Smooth muscle cell (in vitro differentiated cells): ENCODE measurements around the gene COX19. TPM values are rescaled to one million over a fixed set of nuclear protein-coding genes. Genes with fewer than 3 reads are reported as not detected.

Experiments used
- DNase-seq: peaks from one replicate; lab custom pipeline; 2025; ENCODE audit not compliant: unreplicated experiment; lab: John Stamatoyannopoulos, UW
- H2AFZ ChIP-seq: fragments of 200-600 bp; sonication (generic); 2 replicates; pipeline ENCODE4 v1.6.0; 2016; ENCODE audit warnings: antibody characterized with exemption, low read depth, mild to moderate bottlenecking
- H3F3A ChIP-seq: fragments of 200-600 bp; sonication (generic); 2 replicates; pipeline ENCODE4 v1.6.0; 2017; ENCODE audit warnings: antibody characterized with exemption, low read depth
- H3K27ac ChIP-seq: fragments of 200-600 bp; sonication (generic); 2 replicates; pipeline ENCODE4 v1.5.1; 2016; ENCODE audit warnings: low read depth, mild to moderate bottlenecking
- H3K27me3 ChIP-seq: fragments of 200-600 bp; sonication (generic); 2 replicates; pipeline ENCODE4 v1.6.1; 2016; ENCODE audit warnings: low read depth, mild to moderate bottlenecking
- H3K36me3 ChIP-seq: fragments of 200-600 bp; sonication (generic); 2 replicates; pipeline ENCODE4 v1.5.1; 2016; ENCODE audit warnings: low read depth
- H3K4me1 ChIP-seq: fragments of 200-600 bp; sonication (generic); 2 replicates; pipeline ENCODE4 v1.5.1; 2016; ENCODE audit warnings: low read depth
- H3K4me2 ChIP-seq: fragments of 200-600 bp; sonication (generic); 2 replicates; pipeline ENCODE4 v1.6.0; 2016; ENCODE audit warnings: mild to moderate bottlenecking
- H3K4me3 ChIP-seq: fragments of 200-600 bp; sonication (generic); 2 replicates; pipeline ENCODE4 v1.5.1; 2016; ENCODE audit warnings: mild to moderate bottlenecking
- H3K79me2 ChIP-seq: fragments of 200-600 bp; sonication (generic); 2 replicates; pipeline ENCODE4 v1.6.0; 2016; ENCODE audit warnings: low read depth, mild to moderate bottlenecking
- H3K9ac ChIP-seq: fragments of 200-600 bp; sonication (generic); 2 replicates; pipeline ENCODE4 v1.6.0; 2016; ENCODE audit warnings: low read depth
- H3K9me3 ChIP-seq: fragments of 200-600 bp; sonication (generic); replicated peaks from 2 replicates; pipeline ENCODE4 v1.5.1; 2016; ENCODE audit warnings: low read depth
- H4K20me1 ChIP-seq: fragments of 200-600 bp; sonication (generic); 2 replicates; pipeline ENCODE4 v1.6.0; 2016; ENCODE audit warnings: low read depth
- CTCF ChIP-seq: fragments of 200-600 bp; sonication (generic); IDR thresholded peaks from 2 replicates; pipeline ENCODE4 v1.5.1; 2017; ENCODE audit warnings: borderline replicate concordance, mild to moderate bottlenecking, antibody characterized with exemption; ENCODE audit not compliant: insufficient read depth, poor library complexity, severe bottlenecking
- WGBS: methylation state at CpG from one replicate; pipeline ENCODE4 v1.1.7; 2016; ENCODE audit warnings: low lambda C conversion rate; 5-methylcytosine and 5-hydroxymethylcytosine counted together
- polyA plus RNA-seq: library from polyadenylated mRNA; unstranded; fragments of >200 nt; fragmentation: Nextera tagmentation; extraction: Ambion mirVana; gene quantifications from 2 replicates; pipeline ENCODE4 v1.2.1, GENCODE V29; 2016
- total RNA-seq: library from RNA; depleted of rRNA; stranded (reverse); fragments of >200 nt; gene quantifications from 2 replicates; pipeline ENCODE4 v1.2.3, GENCODE V29; 2014

The COX19 gene
- total and polyA plus RNA-seq, 2 experiments from 2014 or later, result 10.0 to 10.4 TPM

GRCh38 chr7:959271-959670, 16.1 kb downstream of the COX19 start:
- Histone ChIP-seq H3K9me3 (no peaks in the 10 kb centered on the region), H3F3A (no peaks in the 10 kb centered on the region), H3K9ac (no peak overlapping the region), H3K36me3 (no peaks in the 10 kb centered on the region), H3K27me3 (peaks cover 14% of the 10 kb centered on the region), H3K4me1 (no peaks in the 10 kb centered on the region), H3K27ac (no peak overlapping the region), H3K4me3 (no peak overlapping the region), H3K4me2 (no peak overlapping the region), H2AFZ (no peak overlapping the region), H3K79me2 (no peaks in the 10 kb centered on the region), H4K20me1 (peaks cover 11% of the 10 kb centered on the region)
- no peak for TF ChIP-seq CTCF
- 86% methylated on average over 20 of the region's 20 CpGs for WGBS
- no peak for DNase-seq

GRCh38 chr7:958221-959200, 16.8 kb downstream of the COX19 start:
- Histone ChIP-seq H4K20me1 (peaks cover 11% of the 10 kb centered on the region), H3K4me2 (no peak overlapping the region), H3K9me3 (no peaks in the 10 kb centered on the region), H2AFZ (no peak overlapping the region), H3K4me1 (no peaks in the 10 kb centered on the region), H3K27me3 (peaks cover 19% of the 10 kb centered on the region), H3K79me2 (no peaks in the 10 kb centered on the region), H3K9ac (no peak overlapping the region), H3F3A (no peaks in the 10 kb centered on the region), H3K4me3 (no peak overlapping the region), H3K36me3 (no peaks in the 10 kb centered on the region), H3K27ac (no peak overlapping the region)
- DNase-seq, result no peak
- TF ChIP-seq CTCF, result no peak
- WGBS, result 95% methylated on average over 36 of the region's 36 CpGs

GRCh38 chr7:957418-958220, 17.7 kb downstream of the COX19 start:
- no peaks in the 10 kb centered on the region for H3F3A ChIP-seq
- no peaks in the 10 kb centered on the region for H3K79me2 ChIP-seq
- H3K9me3 ChIP-seq, result no peaks in the 10 kb centered on the region
- DNase-seq, result no peak
- no peak overlapping the region for H3K4me2 ChIP-seq
- peaks cover 20% of the 10 kb centered on the region for H4K20me1 ChIP-seq
- no peak overlapping the region for H3K27ac ChIP-seq
- WGBS, result 84% methylated on average over 32 of the region's 32 CpGs
- H3K27me3 ChIP-seq, result peaks cover 28% of the 10 kb centered on the region
- no peaks in the 10 kb centered on the region for H3K4me1 ChIP-seq
- no peak overlapping the region for H2AFZ ChIP-seq
- H3K36me3 ChIP-seq, result no peaks in the 10 kb centered on the region
- no peak overlapping the region for H3K4me3 ChIP-seq
- no peak for TF ChIP-seq CTCF
- no peak overlapping the region for H3K9ac ChIP-seq
